ENCODE data around the gene PDGFD.

PDGFD gene

GRCh38 chr11:103967985-103968384, 196.0 kb downstream of the PDGFD start:
- no peaks in the 10 kb centered on the region for H4K20me1 ChIP-seq (ENCODE audit: insufficient read depth, low read length)
- H3K79me2 ChIP-seq (ENCODE audit: low read length) = no peaks in the 10 kb centered on the region
- H3K9ac ChIP-seq (ENCODE audit: low read length) = no peak overlapping the region
- H2AFZ ChIP-seq (ENCODE audit: low read depth, low read length) = no peak overlapping the region
- no peaks in the 10 kb centered on the region for H3K27me3 ChIP-seq (ENCODE audit: low read depth, low read length)
- no peak overlapping the region for H3K27ac ChIP-seq (ENCODE audit: low read length)
- H3K9me3 ChIP-seq (ENCODE audit: insufficient read depth, low read length) = no peaks in the 10 kb centered on the region
- peaks cover 41% of the 10 kb centered on the region for H3K4me1 ChIP-seq (ENCODE audit: low read length)
- no peak overlapping the region for H3K4me2 ChIP-seq (ENCODE audit: low read length)
- H3K4me3 ChIP-seq (ENCODE audit: low read length) = no peak overlapping the region
- TF ChIP-seq, protein P1, sequence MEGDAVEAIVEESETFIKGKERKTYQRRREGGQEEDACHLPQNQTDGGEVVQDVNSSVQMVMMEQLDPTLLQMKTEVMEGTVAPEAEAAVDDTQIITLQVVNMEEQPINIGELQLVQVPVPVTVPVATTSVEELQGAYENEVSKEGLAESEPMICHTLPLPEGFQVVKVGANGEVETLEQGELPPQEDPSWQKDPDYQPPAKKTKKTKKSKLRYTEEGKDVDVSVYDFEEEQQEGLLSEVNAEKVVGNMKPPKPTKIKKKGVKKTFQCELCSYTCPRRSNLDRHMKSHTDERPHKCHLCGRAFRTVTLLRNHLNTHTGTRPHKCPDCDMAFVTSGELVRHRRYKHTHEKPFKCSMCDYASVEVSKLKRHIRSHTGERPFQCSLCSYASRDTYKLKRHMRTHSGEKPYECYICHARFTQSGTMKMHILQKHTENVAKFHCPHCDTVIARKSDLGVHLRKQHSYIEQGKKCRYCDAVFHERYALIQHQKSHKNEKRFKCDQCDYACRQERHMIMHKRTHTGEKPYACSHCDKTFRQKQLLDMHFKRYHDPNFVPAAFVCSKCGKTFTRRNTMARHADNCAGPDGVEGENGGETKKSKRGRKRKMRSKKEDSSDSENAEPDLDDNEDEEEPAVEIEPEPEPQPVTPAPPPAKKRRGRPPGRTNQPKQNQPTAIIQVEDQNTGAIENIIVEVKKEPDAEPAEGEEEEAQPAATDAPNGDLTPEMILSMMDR (IDR thresholded peaks at IDR 0.05; ENCODE audit: low read depth, low read length) = no peak
- no peak for TF ChIP-seq EZH2phosphoT487 (IDR thresholded peaks at IDR 0.05; ENCODE audit: low read depth)
- H3K36me3 ChIP-seq (replicated peaks; ENCODE audit: low read depth, low read length) = no peaks in the 10 kb centered on the region

DNA sequence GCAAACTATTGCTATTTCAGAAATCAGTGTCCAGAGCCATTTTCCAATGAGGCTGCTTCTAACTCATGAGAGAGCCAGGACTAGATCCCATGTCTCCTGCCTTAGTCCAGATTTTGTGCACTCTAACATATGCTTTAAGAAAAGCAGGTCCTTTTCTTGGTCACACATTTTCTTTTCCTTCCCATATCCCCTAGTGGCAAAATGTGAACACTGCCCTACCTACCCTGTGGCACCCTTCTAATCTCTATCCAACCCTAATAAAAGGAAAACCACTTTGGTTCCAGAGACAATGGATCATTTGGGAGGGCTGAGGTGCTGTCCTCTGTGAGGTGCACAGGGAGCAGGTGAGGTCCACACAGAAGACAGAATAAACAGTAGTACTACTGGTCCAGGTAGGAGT, 199.6 kb downstream of the PDGFD start:
- H3K27me3 ChIP-seq (ENCODE audit: low read depth, low read length) = no peaks in the 10 kb centered on the region
- H3K9ac ChIP-seq (ENCODE audit: low read length) = no peak overlapping the region
- H3K79me2 ChIP-seq (ENCODE audit: low read length) = no peaks in the 10 kb centered on the region
- TF ChIP-seq, protein P1 (IDR thresholded peaks at IDR 0.05; ENCODE audit: low read depth, low read length) = peak; percentile 8; the same call in 1 of the 2 replicates
- no peak for TF ChIP-seq EZH2phosphoT487 (IDR thresholded peaks at IDR 0.05; ENCODE audit: low read depth)
- H3K4me2 ChIP-seq (ENCODE audit: low read length) = no peak overlapping the region
- H3K9me3 ChIP-seq (ENCODE audit: insufficient read depth, low read length) = no peaks in the 10 kb centered on the region
- H3K4me1 ChIP-seq (ENCODE audit: low read length) = peaks cover 19% of the 10 kb centered on the region
- H3K27ac ChIP-seq (ENCODE audit: low read length) = no peak overlapping the region
- peaks cover 9% of the 10 kb centered on the region for H3K36me3 ChIP-seq (replicated peaks; ENCODE audit: low read depth, low read length)
- no peaks in the 10 kb centered on the region for H4K20me1 ChIP-seq (ENCODE audit: insufficient read depth, low read length)
- no peak overlapping the region for H2AFZ ChIP-seq (ENCODE audit: low read depth, low read length)
- H3K4me3 ChIP-seq (ENCODE audit: low read length) = no peak overlapping the region

- Histone ChIP-seq H2AFZ (ENCODE audit: low read depth, low read length) (no peak overlapping the region), H3K9ac (ENCODE audit: low read length) (no peak overlapping the region), H3K4me2 (ENCODE audit: low read length) (peak overlapping the region; percentile 18; the same call in 1 of the 2 replicates), H3K79me2 (ENCODE audit: low read length) (no peaks in the 10 kb centered on the region), H3K27ac (ENCODE audit: low read length) (no peak overlapping the region), H4K20me1 (ENCODE audit: insufficient read depth, low read length) (no peaks in the 10 kb centered on the region), H3K9me3 (ENCODE audit: insufficient read depth, low read length) (no peaks in the 10 kb centered on the region), H3K4me3 (ENCODE audit: low read length) (no peak overlapping the region), H3K27me3 (ENCODE audit: low read depth, low read length) (no peaks in the 10 kb centered on the region), H3K36me3 (replicated peaks; ENCODE audit: low read depth, low read length) (peaks cover 9% of the 10 kb centered on the region), H3K4me1 (ENCODE audit: low read length) (peaks cover 26% of the 10 kb centered on the region)
- TF ChIP-seq EZH2phosphoT487 (IDR thresholded peaks at IDR 0.05; ENCODE audit: low read depth) = no peak
- TF ChIP-seq, protein P1 (IDR thresholded peaks at IDR 0.05; ENCODE audit: low read depth, low read length) = no peak
Observed at GRCh38 chr11:103963648-103964047, 200.3 kb downstream of the PDGFD start.

DNA sequence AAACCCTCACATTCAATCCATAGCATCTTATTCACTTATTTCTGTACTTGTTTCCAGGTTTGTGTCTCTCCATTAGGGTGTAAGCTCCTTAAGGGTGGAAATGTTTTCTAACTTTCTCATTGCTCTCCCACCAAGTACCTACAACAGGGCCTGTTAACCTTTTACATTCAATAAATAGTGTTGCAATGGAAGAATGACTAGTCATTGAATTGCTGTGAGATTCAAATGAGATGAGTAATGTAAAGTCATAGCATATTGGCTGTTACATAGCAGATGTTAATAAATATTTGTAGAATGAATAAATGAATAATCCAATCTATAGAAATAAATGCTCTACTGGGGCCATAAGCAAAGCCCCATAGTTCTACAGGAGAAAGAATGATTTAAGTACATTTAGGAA, 202.9 kb downstream of the PDGFD start:
- Histone ChIP-seq H3K4me3 (ENCODE audit: low read length) (no peak overlapping the region), H3K27ac (ENCODE audit: low read length) (no peak overlapping the region), H3K27me3 (ENCODE audit: low read depth, low read length) (no peaks in the 10 kb centered on the region), H4K20me1 (ENCODE audit: insufficient read depth, low read length) (no peaks in the 10 kb centered on the region), H3K36me3 (replicated peaks; ENCODE audit: low read depth, low read length) (peaks cover 9% of the 10 kb centered on the region), H3K9me3 (ENCODE audit: insufficient read depth, low read length) (no peaks in the 10 kb centered on the region), H3K79me2 (ENCODE audit: low read length) (no peaks in the 10 kb centered on the region), H3K9ac (ENCODE audit: low read length) (no peak overlapping the region), H3K4me1 (ENCODE audit: low read length) (peaks cover 38% of the 10 kb centered on the region), H2AFZ (ENCODE audit: low read depth, low read length) (no peak overlapping the region), H3K4me2 (ENCODE audit: low read length) (no peak overlapping the region)
- TF ChIP-seq EZH2phosphoT487 (IDR thresholded peaks at IDR 0.05; ENCODE audit: low read depth) = no peak
- TF ChIP-seq, protein P1 (IDR thresholded peaks at IDR 0.05; ENCODE audit: low read depth, low read length) = no peak

All from OCI-LY3 (cell line).